22Rv1 (cell line): ENCODE measurements around the gene SETDB1.
A peak's percentile ranks its signal among the peaks of the same experiment; 100 is the strongest.
"Not testable (repeated sequence)": the region's sequence is repeated elsewhere in the genome, so short reads cannot be mapped to it uniquely, and the experiment has no call there.

ENCODE experiments used
- H3K27ac ChIP-seq: fragments of 450-650 bp; 2 replicates; pipeline ENCODE4 v1.5.1; 2017
- CTCF ChIP-seq: fragments of 450-650 bp; IDR thresholded peaks from 2 replicates; pipeline ENCODE4 v1.5.1; 2017; ENCODE audit warnings: mild to moderate bottlenecking
- ZFX ChIP-seq: fragments of 450-650 bp; IDR thresholded peaks from 2 replicates; pipeline ENCODE4 v1.6.1; 2017; ENCODE audit warnings: antibody characterized with exemption, borderline replicate concordance

The SETDB1 gene

GRCh38 chr1:150912623-150913022 is 13.5 kb upstream of the SETDB1 start:
- TF ChIP-seq CTCF (no peak), ZFX (no peak)
- H3K27ac ChIP-seq, result no peak overlapping the region

GRCh38 chr1:150917387-150917786 is 8.8 kb upstream of the SETDB1 start:
- no peak overlapping the region for H3K27ac ChIP-seq
- TF ChIP-seq ZFX, result no peak

GRCh38 chr1:150922519-150922975 is 3.6 kb upstream of the SETDB1 start:
- no peak overlapping the region for H3K27ac ChIP-seq
- TF ChIP-seq CTCF (peak; percentile 97), ZFX (no peak)

- TF ChIP-seq ZFX (no peak), CTCF (no peak)
- H3K27ac ChIP-seq, result peak overlapping the region; percentile 87
Observed at GRCh38 chr1:150925080-150925479, 1.1 kb upstream of the SETDB1 start.

GRCh38 chr1:150927624-150928023 is 1.5 kb downstream of the SETDB1 start:
- H3K27ac ChIP-seq, result no peak overlapping the region
- TF ChIP-seq CTCF (no peak), ZFX (no peak)

- no peak for TF ChIP-seq CTCF
- no peak for TF ChIP-seq ZFX
- H3K27ac ChIP-seq, result no peak overlapping the region
Observed at GRCh38 chr1:150928286-150928685, 2.1 kb downstream of the SETDB1 start.

- not testable (repeated sequence) for H3K27ac ChIP-seq
Observed at GRCh38 chr1:150928775-150929174, 2.6 kb downstream of the SETDB1 start.

GRCh38 chr1:150931773-150932172 is 5.6 kb downstream of the SETDB1 start:
- TF ChIP-seq CTCF, result no peak
- no peak for TF ChIP-seq ZFX
- no peak overlapping the region for H3K27ac ChIP-seq
